Measurements from ENCODE around the gene PXMP2. TPM values are rescaled to one million over a fixed set of nuclear protein-coding genes. Genes with fewer than 3 reads are reported as not detected.
"Not testable (repeated sequence)": the region's sequence is repeated elsewhere in the genome, so short reads cannot be mapped to it uniquely, and the experiment has no call there.

The PXMP2 gene
- total RNA-seq, 1 experiment from 2014 or later = 59.0 TPM

DNA sequence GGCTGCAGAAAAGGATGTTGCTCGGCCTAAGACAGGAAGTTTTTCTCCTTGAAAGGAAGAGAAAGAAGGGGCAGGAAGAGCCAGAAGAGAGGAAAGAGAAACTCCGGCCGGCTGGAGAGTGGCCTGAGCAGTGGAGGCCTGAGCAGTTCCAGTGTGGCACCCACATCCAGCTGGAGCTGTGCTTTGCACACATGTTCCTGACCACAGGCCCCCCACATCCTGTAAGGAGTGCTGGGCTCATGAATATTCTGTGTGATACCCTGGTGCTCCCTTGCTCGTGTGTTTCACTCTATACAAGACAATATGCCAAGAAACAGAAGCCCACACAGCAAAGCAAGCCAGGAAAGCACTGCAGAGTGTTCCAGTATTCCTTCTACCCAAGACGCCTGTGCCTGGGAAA lies 27.3 kb upstream of the PXMP2 start:
- no peak for DNase-seq (ENCODE audit: low read depth)

DNA sequence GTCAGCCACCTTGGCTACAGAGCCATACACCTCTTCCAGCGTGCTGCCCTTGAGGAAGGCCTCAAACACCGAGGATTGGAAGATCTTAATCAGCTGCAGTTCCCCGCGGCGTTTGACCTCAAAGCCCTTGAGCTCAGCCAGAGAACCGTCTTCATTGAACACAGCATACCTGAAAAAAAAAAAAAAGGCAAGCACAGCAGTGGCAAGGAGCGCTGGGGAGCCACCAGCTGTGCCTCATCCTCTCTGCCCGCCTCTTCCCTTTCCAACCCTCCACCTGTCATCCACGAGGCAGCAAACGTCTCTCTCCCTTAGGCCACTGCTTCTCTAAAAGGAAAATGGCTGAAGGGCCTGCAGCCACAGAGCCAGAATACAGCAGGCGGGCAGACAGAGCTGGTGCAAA lies 26.4 kb upstream of the PXMP2 start:
- no peak for DNase-seq (ENCODE audit: low read depth)

DNA sequence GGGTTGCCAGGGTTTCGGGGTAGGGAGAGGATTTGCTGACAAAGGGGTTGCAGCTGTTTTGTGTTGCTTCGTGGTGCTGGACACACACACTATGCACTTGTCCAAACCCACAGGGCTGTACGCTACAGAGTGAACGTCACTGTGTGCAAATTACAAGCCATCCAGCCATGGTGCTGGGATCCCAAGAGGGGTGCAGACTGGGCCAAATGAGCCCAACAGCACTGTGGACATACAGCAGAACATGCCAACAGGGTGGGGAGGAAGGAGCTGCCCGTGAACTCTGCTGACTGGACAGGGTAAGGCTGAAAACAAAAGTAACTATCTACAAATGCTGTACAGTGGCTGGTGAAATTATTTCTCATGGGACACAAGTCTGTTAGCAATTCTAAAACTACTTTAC lies 25.4 kb upstream of the PXMP2 start:
- DNase-seq (ENCODE audit: low read depth) = no peak

DNA sequence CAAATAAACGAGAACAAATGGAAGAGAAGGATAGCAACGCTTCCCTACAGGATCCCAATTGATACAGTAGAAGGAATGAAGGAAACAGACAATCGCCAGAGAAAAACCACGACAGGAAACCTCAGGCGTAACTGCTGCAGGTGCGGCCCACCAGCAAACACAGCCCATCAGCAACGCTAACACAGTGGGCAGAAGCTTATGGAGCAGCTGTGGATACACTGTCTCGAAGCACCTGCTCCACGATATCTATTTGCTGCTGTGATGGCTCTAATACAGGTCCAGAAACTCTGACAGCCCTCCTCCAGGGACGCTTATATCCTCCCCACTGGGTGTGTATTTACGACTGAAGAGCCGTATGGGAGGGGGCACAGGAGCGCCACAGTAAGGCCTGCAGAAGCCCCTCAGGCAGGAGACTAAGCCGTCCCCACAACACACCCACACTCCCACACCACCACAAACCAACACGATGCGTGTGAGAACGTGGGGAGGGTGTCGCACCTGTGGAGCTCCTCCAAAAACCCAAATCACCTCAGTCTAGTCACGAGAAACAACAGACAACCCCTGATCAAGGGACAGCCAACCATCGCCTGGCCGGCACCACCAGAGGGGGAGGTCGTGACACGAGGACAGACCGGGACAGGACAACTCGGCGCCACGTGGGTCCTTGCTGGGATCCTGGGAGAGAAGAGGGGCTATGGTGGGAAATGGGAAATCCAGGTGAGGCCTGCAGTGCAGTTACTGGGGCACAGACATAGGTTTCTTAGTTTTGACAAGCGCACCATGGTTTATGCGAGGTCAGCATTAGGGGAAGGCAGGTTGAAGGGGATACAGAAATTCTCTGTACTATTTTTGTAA lies 24.3 kb upstream of the PXMP2 start:
- DNase-seq (ENCODE audit: low read depth) = no peak

DNA sequence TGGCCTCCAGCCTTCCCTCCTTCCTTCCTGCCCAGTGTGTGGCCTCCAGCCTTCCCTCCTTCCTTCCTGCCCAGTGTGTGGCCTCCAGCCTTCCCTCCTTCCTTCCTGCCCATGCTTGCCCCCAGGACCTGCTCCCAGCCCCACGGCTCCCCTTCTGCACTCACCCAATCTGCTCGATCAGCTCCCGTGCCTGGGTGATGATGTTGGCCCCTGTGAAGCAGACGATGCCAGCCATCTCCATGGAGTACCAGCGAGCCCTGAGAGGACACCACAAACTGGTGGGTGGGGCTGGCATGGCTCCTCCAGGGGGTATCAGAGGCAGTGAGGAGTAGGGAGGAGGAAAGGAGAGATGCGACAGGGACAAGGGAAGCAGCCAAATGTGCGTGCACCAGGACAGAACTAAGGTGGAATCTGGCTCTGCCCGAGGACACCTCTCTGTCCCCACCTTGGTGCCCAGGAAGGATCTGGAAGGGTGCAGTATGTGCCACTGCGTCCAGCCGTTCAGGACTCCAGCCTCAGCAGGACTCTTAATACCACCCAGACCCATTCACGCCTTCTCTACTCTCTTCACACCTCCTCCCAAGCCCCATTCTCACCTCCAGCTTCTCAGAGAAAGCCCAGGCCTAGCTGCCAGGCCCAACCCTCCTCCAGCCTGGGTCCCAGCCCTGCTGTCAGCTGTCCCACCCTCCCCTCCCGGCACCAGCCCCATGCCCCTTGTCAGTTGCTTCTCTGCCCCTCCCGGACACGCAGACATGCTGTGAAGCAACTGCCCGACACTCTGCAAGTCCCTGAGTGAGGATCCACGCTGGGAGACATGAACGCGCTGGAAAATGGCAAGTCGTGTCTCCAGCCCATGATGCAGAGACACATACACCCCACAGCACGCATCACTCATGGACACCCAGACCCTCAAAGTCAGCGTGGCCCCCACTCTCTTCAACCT lies 22.9 kb upstream of the PXMP2 start:
- DNase-seq (ENCODE audit: low read depth) = no peak

DNA sequence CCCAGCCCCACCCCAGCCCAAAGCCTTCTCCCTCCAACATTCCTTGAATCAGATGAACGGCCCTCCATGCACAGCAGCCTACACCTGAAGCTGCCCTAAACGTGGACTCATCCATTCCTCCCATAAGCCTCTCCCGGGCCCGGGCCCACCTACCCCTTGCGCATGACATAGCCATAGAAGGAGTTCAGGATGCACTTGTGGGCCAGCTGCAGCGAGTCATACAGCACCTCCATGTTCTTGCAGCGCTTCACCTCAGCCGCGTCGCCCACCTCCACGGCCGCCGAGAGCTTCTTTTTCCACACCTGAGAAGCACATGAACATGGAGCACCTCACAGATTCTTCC lies 22.3 kb upstream of the PXMP2 start:
- DNase-seq (ENCODE audit: low read depth) = no peak

DNA sequence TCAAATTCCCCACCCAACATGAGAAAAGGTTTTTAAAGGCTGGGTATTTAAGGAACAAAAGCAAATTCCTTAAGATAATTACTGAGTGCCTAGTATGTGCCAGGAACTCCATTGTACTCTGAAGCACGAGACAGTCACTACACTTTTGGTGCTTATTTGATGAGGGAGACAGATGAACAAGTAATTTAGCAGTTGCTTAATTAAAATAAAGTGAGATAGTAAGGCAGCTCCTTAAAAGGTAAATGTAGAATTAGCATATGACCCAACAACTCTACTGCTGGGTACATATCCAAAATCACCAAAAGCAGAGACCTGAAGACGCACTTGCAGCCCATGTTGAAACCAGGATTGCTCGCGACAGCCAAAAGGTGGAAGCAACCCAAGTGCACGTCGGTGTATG lies 21.6 kb upstream of the PXMP2 start:
- DNase-seq (ENCODE audit: low read depth) = no peak

DNA sequence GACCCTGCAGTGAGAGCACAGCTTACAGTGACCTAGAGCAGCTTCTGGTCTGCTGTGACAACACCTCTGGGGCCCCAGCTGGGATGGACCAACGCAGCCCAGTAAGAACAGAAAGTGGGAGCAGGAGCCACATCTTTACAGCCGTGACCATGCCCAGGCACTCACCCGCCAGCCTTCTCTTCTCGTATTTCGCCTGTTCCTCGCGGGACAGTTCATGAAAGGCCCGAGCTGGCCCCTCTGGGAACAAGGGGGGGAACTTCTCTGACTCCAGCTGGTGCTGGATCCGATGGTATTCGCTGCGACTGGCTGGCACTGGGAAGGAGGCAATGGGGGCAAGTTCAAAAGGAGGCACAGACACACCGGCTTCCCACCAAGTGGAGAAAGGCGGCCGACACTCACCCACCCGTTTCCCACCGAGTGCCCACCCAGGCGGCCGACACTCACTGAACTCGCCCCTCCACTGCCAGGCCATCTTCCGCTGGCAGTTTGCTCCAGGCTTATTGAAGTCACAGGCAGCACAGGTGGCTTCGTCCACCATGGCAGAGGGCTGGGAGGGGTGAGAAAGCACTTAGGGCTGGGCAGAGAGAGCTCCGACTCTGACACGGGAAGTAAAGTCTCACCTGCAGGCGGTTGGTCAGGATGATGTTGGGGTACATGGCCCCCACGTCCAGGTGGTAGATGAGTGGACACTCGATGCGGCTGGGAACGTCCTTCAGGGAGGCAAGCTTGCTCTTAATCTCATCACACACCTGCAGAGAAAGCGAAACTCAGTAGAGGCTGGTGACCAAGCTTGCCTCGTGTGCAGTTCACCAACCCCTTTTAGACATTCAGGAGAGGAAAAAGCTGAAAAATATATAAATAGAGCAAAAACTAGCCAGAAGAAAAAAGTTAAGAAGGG lies 18.9 kb upstream of the PXMP2 start:
- no peak for DNase-seq (ENCODE audit: low read depth)

DNA sequence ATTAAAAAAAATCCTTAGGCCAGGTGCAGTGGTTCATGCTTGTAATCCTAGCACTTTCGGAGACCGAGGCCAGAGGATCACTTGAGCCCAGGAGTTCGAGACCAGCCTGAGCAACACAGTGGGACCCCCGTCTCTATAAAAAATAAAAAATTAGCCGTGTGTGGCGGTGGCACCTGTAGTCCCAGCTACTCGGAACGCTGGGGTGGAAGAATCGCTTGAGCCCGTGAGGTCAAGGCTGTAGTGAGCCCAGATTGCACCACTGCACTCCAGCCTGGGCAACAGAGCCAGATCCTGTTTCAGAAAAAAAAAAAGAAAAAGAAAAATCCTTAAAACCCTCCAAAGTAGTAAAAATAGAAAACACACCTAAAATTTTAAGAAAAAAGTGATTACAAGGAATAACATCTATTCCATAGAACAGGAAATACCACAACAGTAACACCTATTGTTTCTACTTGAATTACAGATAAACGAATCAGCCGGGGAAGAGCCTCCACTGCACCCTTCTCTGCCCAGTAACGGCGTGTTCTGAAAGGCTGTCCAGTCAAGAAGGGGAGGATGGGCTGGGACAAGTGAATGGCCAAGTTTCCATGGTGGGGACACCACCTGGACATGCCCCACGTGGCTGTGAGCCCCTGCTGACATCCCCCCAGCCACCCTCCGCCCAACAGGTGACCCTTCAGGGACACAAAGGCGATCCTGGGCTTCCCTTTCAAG lies 18.1 kb upstream of the PXMP2 start:
- DNase-seq (ENCODE audit: low read depth) = no peak

DNA sequence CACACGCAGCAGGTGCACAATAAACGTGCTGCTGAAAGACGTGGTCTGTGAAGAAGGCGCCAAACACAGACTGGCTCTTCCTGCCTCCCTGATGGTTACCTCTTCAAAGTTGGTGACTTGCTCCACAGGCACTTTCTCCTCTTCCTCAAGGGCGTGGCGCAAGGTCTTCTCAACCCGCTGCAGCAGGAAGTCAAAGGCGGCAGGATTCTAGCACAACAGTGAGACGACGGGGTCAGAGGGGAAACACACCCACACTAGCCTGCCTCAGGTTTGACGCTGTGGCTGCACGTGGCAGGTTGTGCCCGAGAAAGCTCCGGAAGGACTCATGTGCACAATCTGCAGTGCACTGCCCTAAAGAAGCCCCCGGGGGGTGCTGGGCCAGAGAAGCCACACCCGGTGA lies 15.3 kb upstream of the PXMP2 start:
- DNase-seq (ENCODE audit: low read depth) = no peak

DNA sequence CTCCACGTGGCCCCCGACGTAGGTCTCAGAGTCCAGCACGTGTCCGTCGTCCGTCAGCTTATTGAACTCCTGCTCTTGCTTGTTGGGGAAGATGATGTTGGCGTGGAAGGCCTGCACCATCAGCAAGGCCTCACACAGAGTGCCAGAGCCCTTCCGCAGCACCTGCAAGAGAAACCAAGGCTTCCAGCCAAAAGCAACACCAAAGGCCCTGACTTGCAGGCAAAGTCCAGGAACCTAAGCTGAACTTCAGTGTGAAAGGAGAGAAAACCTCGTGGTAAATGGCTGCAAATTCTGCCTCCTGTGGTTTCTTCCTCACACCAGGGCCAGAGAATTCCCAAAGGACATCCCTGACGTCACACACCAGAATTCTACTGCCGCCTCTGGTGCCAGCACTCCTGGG lies 14.7 kb upstream of the PXMP2 start:
- DNase-seq (ENCODE audit: low read depth) = no peak

DNA sequence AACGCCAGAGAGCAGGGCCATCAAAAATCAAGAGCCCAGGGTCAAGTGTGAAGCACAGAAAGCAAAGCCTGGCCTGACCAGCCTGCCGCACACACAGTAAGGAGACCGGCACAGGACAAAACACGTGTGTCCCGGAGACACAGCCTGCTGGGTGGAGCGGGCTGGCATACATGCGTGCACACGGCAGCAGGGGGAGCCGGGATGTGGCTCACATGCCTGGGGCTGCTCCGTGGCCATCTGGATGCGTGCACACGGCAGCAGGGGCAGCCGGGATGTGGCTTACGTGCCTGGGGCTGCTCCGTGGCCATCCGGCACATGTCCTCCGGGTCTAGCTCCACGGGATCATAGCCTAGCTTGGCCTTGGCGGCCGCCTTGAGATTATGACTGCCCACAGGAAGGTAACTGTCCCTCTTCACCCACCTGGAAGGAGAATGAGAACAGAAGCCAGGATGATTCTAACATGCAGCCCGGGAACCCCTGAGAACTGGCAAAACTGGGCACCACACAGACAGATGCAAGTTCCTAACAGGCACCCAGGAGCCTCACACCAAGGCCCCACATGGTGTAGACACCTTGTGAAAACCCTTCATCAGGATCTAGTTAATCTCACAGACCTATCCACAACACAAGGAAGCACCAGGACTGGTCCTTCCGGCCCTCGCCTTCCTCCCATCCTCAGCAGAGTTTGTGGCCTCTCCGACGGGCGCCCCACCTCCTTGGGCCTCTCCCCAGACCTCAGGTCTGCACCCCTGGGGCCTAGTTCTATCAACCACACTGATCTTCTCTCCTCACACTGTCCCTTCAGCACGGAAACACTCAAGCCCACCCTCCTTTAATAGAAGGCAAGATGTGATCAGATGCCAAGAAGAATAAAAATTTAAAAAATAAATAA lies 13.9 kb upstream of the PXMP2 start:
- no peak for DNase-seq (ENCODE audit: low read depth)

DNA sequence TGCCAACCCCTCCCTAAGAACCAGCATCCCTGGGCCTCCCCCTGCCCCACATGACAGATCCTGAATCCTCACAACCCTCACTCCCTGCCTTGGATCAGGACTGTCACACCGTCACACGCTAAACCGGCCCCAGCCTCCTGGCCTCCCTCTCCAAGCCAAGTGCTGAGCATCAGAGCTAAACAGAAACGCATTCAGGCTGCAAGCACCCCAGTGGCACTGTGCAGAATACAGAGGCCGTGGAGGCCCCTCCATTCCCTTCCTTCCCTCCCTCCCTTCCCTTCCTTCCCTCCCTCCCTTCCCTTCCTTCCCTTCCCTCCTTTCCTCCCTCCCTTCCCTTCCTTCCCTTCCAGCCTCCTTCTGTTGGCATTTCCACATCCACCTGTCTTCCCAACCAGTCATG lies 12.8 kb upstream of the PXMP2 start:
- DNase-seq (ENCODE audit: low read depth) = no peak

DNA sequence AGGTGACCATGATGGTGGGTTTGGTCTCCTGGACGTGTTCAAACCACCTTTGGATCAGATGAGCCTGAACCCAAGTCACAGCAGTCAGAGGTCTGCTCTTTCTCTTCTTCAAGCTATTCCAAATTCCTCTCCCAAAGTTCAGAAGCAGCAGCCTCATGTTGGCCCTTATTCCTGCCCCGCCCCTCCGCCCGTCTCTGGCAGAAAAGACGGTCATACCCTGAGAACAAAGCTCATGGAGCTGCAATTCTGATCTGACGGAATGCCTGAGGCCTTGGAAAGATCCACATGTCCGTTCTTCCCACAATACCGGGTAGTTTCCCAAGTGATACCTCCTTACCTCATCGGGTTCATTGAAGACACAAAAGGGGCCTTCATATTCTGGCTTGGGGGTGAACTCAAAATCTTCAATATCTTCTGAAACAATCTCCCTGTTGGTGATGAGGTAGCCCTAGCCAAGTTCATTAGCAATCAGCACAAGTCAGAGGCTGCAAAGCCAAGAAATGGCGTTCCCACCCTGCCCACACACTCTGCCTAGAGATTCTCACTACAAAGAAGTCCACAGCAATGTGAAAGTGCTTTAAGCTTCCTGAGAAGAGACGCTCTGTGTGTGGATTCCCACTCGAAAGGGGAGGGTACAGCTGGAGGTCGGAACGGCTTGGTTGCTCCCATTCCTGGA lies 11.5 kb upstream of the PXMP2 start:
- no peak for DNase-seq (ENCODE audit: low read depth)

DNA sequence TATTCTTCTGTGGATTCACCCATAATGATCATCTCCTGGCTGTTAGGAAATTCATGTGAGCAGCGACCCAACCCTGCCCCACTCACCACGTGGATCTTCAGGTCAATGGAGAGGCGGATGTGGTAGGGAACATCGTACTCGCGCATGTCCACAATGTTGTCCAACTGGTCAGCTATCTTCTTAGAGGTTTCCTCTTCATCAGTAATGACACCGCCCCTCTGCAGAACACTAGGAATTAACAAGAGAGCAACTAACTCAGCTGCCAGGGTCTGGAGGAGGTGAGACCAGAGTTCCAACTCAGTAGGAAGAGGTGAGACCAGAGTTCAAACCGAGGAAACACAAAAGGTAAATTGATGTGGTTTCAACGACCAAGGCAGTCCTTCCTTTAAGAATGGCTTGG lies 9.9 kb upstream of the PXMP2 start:
- DNase-seq (ENCODE audit: low read depth) = no peak

DNA sequence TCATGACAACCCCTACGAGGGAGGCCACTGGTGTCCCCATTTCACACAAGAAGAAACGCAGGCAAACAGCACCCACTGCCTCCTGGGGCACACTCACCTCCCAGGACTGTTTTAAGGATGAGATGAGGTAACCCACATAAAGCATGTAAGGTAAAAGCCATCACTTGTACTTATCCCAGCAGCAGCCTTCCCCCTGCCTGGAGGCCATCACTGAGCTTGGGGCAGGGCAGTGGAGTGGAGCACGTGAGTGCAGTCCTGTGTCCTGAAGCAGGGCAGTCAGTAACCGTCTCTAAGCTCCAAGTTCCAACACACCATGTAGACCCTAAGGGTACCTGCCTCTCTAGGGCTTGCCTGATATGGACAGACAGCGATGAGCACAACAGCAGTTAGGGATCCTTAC lies 2.0 kb upstream of the PXMP2 start:
- DNase-seq (ENCODE audit: low read depth) = no peak

DNA sequence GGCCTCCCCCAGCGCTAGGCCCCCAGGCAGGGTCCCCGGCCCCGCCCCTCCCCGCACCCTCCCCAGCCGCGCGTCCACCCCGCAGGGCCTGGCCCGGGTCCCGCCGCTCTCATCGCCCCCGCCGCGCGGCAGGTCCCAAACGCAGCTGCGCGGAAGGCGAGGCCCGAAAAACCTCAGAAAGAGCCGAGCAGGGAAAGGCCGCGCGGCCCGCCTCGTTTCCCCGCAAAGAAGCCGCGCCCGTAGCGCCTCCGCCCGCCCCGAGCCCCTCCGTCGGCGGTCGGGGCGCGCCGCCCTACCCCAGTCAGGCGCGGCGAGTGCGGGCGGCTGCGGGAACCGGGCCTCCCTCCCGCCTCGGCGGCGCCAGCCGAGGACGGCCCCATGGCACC lies 569 bp upstream of the PXMP2 start:
- DNase-seq (ENCODE audit: low read depth) = peak; percentile 29

DNA sequence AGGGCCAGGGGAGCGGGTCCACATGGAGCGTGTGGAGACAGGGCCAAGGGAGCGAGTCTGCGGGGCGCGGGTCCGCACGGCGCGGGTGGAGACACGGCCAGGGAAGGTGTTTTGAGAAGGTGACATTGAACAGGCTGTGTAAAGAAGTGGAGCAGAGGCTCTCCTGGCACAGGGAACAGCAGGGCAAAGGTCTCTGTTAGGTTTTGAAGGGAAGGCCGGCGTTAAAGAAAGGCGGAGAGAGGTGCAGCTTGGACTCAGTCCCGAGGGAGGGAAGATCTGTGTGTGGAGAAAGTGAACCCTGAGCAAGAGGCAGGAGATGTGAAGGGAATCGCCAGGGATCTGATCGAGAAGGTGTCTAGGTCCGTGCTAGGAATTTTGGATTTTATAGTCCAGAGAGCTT lies 1.8 kb downstream of the PXMP2 start:
- DNase-seq (ENCODE audit: low read depth) = no peak

DNA sequence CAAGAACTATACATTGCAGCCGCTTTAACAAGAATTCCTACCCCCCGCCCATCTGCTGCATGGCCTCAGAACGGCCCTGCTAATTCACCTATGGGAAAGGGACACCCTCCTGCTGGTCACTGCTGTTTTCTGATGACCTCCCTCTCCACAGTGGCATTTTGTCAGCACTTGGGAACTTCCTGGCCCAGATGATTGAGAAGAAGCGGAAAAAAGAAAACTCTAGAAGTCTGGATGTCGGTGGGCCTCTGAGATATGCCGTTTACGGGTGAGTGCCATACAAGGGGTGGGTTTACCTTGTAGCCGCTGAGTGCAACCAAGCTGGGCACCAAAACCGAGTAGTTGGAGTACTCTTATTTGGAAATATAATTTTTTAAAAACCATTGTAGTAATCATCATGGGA lies 2.7 kb downstream of the PXMP2 start:
- no peak for DNase-seq (ENCODE audit: low read depth)

DNA sequence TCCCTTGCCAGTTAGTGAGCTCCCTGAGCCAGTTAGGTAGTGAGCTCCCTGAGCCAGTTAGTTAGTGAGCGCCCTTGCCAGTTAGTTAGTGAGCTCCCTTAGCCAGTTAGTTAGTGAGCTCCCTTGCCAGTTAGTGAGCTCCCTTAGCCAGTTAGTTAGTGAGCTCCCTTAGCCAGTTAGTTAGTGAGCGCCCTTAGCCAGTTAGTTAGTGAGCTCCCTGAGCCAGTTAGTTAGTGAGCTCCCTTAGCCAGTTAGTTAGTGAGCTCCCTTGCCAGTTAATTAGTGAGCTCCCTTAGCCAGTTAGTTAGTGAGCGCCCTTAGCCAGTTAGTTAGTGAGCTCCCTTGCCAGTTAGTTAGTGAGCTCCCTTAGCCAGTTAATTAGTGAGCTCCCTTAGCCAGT lies 4.6 kb downstream of the PXMP2 start:
- not testable (repeated sequence) for DNase-seq (ENCODE audit: low read depth)

Data from RPMI7951 (cell line).